Coronary artery (tissue), 2 donors: Measurements from ENCODE around the gene SHC1.
"Not testable (repeated sequence)": the region's sequence is repeated elsewhere in the genome, so short reads cannot be mapped to it uniquely, and the experiment has no call there.

Experiments used
- DNase-seq: peaks from one replicate; pipeline ENCODE4 v3.0.0-alpha.2; 2017; ENCODE audit warnings: low spot score
- H3K27ac ChIP-seq, 2 donors: fragments of 200-600 bp; sonication (generic); one replicate each; pipeline ENCODE4 v1.5.1; 2016 to 2019
- H3K4me3 ChIP-seq: fragments of 200-600 bp; sonication (generic); 2 replicates; pipeline ENCODE4 v1.5.1; 2016; ENCODE audit warnings: mild to moderate bottlenecking, moderate library complexity
- CTCF ChIP-seq: fragments of 200-600 bp; sonication (generic); IDR thresholded peaks from one replicate; pipeline ENCODE4 v1.5.1; 2019; ENCODE audit warnings: antibody characterized with exemption

SHC1 gene

DNA sequence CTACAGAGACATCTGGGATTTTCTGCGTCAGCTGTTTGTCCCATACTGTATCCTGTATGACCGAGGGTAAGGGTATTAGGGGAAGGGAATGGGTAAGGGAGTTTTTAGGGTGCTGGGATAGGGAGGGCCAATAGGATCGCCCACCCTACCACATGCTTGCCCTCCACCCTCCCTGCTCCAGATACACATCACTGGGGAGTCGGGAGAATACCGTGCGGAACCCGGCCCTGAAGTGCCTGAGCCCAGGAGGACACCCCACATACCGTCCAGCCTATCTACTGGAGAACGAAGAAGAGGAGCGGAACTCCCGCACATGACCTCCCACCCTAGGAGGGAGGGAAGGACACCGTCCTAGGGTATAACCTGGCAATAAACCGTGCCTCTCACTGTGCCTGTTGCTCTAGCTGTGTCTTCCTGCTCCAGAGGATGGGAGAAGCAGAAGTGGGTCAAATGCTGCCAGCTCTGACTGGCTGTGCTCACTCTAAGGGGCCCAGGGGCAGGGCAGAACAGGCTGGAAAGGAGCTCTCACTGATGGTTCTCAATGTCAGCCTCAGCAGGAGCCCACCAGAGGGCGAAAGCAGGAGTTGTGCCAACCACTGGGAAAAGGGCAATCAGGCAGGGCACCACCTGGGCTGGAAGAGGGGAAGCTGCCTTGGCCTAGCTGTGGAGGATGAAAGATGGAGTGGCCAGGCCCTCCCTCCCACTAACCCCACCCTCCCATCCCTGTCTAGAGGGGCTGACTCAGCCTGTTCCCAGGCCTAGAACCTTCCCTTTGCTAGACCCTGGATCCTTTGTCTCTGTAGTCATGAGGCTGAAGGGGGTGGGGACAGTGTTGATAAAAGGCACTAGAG is 22.4 kb upstream of the SHC1 start:
- DNase-seq: no peak
- Histone ChIP-seq H3K4me3 (no peak overlapping the region), H3K27ac (no peak overlapping the region)
- TF ChIP-seq CTCF: no peak

GRCh38 chr1:154990276-154990675 is 19.7 kb upstream of the SHC1 start:
- no peak for DNase-seq
- Histone ChIP-seq H3K27ac (no peak overlapping the region), H3K4me3 (no peak overlapping the region)
- TF ChIP-seq CTCF: no peak

- Histone ChIP-seq H3K4me3 (no peak overlapping the region), H3K27ac (no peak overlapping the region)
- no peak for TF ChIP-seq CTCF
- no peak for DNase-seq
These were observed 18.8 kb upstream of the SHC1 start for GRCh38 chr1:154989195-154989860.

DNA sequence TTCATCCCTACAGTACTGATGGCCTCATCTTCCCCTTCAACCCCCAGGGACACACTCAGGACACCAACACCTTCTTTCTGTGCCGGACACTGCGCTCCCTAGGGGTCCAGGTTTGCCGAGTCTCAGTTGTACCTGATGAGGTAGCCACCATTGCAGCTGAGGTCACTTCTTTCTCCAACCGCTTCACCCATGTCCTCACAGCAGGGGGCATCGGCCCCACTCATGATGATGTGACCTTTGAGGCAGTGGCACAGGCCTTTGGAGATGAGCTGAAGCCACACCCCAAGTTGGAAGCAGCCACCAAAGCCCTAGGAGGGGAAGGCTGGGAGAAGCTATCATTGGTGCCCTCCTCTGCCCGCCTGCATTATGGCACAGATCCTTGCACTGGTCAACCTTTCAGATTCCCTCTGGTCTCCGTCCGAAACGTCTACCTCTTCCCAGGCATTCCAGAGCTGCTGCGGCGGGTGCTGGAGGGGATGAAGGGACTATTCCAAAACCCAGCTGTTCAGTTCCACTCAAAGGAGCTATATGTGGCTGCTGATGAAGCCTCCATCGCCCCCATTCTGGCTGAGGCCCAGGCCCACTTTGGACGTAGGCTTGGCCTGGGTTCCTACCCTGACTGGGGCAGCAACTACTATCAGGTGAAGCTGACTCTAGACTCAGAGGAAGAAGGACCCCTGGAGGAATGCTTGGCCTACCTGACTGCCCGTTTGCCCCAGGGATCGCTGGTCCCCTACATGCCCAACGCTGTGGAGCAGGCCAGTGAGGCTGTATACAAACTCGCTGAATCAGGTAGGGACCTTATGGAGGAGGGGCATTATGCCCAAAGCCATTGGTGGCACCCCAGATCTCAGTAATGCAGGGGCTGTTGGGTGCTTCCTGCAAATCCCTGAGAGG is 17.8 kb upstream of the SHC1 start:
- H3K27ac ChIP-seq: no peak overlapping the region
- H3K4me3 ChIP-seq: no peak overlapping the region
- no peak for DNase-seq
- no peak for TF ChIP-seq CTCF

DNA sequence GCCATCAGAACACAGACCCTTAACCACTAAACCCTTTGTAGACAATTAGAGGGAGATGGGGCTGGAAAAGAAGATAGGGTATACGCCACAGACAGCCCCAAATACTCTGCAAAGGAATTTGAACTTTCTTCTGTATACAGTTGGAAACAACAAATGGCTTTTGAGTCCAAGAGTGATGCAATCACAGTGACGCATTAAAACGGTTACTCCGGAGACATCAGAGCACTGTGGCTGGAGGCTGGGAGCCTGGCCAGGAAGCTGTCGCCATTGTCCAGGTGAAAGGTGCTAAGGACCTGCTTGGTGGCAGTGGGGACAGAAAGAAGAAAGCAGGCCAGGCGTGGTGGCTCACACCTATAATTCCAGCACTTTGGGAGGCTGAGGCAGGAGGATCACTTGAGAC is 16.8 kb upstream of the SHC1 start:
- no peak for TF ChIP-seq CTCF
- no peak for DNase-seq
- Histone ChIP-seq H3K4me3 (no peak overlapping the region), H3K27ac (no peak overlapping the region)

GRCh38 chr1:154986736-154987135 is 16.2 kb upstream of the SHC1 start:
- H3K4me3 ChIP-seq, H3K27ac ChIP-seq, DNase-seq: not testable (repeated sequence)

DNA sequence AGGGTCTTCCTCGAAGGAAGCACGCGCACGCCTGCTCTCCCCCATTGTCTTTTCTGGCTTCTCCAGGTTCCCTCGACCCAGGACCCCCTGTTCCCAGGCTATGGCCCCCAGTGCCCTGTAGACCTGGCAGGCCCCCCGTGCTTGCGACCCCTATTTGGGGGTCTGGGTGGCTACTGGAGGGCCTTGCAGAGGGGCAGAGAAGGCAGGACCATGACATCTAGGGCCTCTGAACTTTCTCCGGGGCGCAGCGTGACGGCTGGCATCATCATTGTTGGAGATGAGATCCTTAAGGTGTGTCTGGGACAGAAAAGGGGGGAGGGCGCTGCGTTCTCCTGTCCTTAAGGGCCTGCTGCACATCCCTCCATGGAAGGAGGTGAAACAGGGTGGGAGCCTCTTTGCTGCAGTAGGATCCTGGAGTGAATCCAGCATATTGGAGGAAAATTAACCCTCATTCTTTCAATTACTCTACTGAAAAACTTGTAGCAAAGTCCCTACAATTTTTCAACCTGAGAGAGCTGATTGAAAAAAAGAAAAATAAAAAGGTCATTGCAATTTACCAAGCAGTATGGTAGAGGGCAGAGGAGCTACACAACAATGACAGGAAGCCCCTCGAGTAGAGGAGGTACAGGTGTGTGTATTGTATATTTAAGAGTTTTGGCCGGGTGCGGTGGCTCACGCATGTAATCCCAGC is 13.4 kb upstream of the SHC1 start:
- TF ChIP-seq CTCF: no peak
- Histone ChIP-seq H3K4me3 (peak overlapping the region; percentile 63), H3K27ac (peak overlapping the region; percentile 24 to 50)
- no peak for DNase-seq
